Lung (tissue), 12 donors: ENCODE data around the gene ADCY1. TPM values are rescaled to one million over a fixed set of nuclear protein-coding genes. Genes with fewer than 3 reads are reported as not detected.

Source experiments
- ATAC-seq: fragments of 200-7000 bp; cut with Tn5 transposase; one replicate; pipeline ENCODE4 v1.9.1; 2020; ENCODE audit warnings: moderate number of reproducible peaks; ENCODE audit not compliant: insufficient read depth, low FRiP score
- DNase-seq, 3 donors: peaks; one replicate each; pipeline ENCODE4 v3.0.0-alpha.2; 2013 to 2017
- H3K27ac ChIP-seq, 2 donors: one replicate each; pipeline ENCODE4 v1.5.1; 2013; ENCODE audit warnings: mild to moderate bottlenecking in 2 of 2, moderate library complexity in 2 of 2, control low read depth in 1 of 2, inconsistent platforms in 1 of 2, low read depth in 1 of 2, low read length in 1 of 2
- H3K27me3 ChIP-seq, 3 donors: one replicate each; pipeline ENCODE4 v1.5.1; 2013; ENCODE audit warnings: low read length in 2 of 3; ENCODE audit not compliant: control insufficient read depth in 3 of 3, insufficient read depth in 3 of 3
- H3K36me3 ChIP-seq, 4 donors: one replicate each; pipeline ENCODE4 v1.5.1; 2013; ENCODE audit warnings: low read length in 4 of 4, mild to moderate bottlenecking in 1 of 4, moderate library complexity in 1 of 4; ENCODE audit not compliant: control insufficient read depth in 4 of 4, insufficient read depth in 4 of 4
- H3K4me1 ChIP-seq, 5 donors: one replicate each; pipeline ENCODE4 v1.5.1; 2013; ENCODE audit warnings: low read length in 5 of 5, mild to moderate bottlenecking in 2 of 5, moderate library complexity in 1 of 5; ENCODE audit not compliant: control insufficient read depth in 5 of 5, insufficient read depth in 5 of 5
- H3K4me3 ChIP-seq: one replicate; pipeline ENCODE4 v1.5.1; 2013; ENCODE audit warnings: mild to moderate bottlenecking, control low read depth, moderate library complexity
- H3K9ac ChIP-seq, 2 donors: one replicate each; pipeline ENCODE4 v1.5.1; 2013; ENCODE audit warnings: low read length in 2 of 2, control low read depth in 1 of 2; ENCODE audit not compliant: insufficient read depth in 1 of 2
- H3K9me3 ChIP-seq, 4 donors: one replicate each; pipeline ENCODE4 v1.5.1; 2013; ENCODE audit warnings: low read length in 3 of 4, mild to moderate bottlenecking in 1 of 4, moderate library complexity in 1 of 4; ENCODE audit not compliant: control insufficient read depth in 4 of 4, insufficient read depth in 3 of 4
- WGBS, 2 donors: extraction: QIAGEN DNeasy Blood & Tissue Kit; methylation state at CpG; one replicate each; pipeline ENCODE4 v1.1.7; 2013; 5-methylcytosine and 5-hydroxymethylcytosine counted together
- polyA plus RNA-seq, 2 donors: library from polyadenylated mRNA; stranded (reverse); fragments of 200-250 nt; gene quantifications; one replicate each; pipeline ENCODE4 v1.2.1, GENCODE V29; 2013
- total RNA-seq, 2 donors: library from RNA; depleted of rRNA in 1 of 2; stranded (reverse); fragments of >200 nt in 1 of 2; gene quantifications; one replicate each; pipeline ENCODE4 v1.2.1, GENCODE V29; 2014 to 2021
- TF ChIP-seq, protein P1 (sequence below): IDR thresholded peaks from 2 replicates; pipeline ENCODE4 v1.5.1; 2012; ENCODE audit warnings: mild to moderate bottlenecking; ENCODE audit errors: control extremely low read depth, extremely low read depth
- donor health status: control.
- donor health status: control.
- donor health status: Bipolar disorder and iron deficiency.
- donor health status: healthy.
- donor health status: DM: yes; HTN: yes; CAD: no.

ADCY1 gene
- total and polyA plus RNA-seq, 4 donors = 0.14 to 1.8 (median 0.28) TPM

DNA sequence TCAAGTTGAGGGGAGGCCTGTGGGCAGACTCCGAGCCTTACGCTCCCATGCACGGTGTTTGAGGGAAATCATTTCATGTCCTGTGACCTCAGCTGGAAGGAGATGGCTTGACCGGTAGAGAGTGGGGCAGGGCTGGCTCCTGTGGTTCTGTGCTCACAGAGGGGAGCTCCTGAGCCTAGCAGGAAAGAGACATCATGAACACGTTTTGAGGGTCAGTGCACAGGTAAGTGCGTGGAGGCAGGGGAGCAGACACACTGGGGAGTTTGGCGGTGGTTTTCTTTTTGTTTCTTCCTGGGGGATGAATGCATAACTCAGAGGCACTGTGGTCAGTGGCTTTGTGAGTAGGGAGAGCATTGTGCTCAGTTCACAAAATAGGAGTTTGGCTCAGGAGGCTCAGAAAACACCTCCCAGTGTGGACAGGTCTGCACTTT, 22.5 kb downstream of the ADCY1 start:
- no peak overlapping the region for H3K4me3 ChIP-seq
- no peaks in the 10 kb centered on the region for H3K36me3 ChIP-seq
- H3K4me1 ChIP-seq = peaks cover 0 to 14% (median 5%) of the 10 kb centered on the region in 5 donors
- TF ChIP-seq, protein P1, sequence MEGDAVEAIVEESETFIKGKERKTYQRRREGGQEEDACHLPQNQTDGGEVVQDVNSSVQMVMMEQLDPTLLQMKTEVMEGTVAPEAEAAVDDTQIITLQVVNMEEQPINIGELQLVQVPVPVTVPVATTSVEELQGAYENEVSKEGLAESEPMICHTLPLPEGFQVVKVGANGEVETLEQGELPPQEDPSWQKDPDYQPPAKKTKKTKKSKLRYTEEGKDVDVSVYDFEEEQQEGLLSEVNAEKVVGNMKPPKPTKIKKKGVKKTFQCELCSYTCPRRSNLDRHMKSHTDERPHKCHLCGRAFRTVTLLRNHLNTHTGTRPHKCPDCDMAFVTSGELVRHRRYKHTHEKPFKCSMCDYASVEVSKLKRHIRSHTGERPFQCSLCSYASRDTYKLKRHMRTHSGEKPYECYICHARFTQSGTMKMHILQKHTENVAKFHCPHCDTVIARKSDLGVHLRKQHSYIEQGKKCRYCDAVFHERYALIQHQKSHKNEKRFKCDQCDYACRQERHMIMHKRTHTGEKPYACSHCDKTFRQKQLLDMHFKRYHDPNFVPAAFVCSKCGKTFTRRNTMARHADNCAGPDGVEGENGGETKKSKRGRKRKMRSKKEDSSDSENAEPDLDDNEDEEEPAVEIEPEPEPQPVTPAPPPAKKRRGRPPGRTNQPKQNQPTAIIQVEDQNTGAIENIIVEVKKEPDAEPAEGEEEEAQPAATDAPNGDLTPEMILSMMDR = no peak
- WGBS, 2 donors = 91 to 98% methylated on average over 7 of the region's 7 CpGs
- H3K27me3 ChIP-seq = no peaks in the 10 kb centered on the region
- no peaks in the 10 kb centered on the region for H3K9me3 ChIP-seq
- no peak for DNase-seq
- no peak overlapping the region for H3K27ac ChIP-seq
- no peak for ATAC-seq
- no peak overlapping the region for H3K9ac ChIP-seq

DNA sequence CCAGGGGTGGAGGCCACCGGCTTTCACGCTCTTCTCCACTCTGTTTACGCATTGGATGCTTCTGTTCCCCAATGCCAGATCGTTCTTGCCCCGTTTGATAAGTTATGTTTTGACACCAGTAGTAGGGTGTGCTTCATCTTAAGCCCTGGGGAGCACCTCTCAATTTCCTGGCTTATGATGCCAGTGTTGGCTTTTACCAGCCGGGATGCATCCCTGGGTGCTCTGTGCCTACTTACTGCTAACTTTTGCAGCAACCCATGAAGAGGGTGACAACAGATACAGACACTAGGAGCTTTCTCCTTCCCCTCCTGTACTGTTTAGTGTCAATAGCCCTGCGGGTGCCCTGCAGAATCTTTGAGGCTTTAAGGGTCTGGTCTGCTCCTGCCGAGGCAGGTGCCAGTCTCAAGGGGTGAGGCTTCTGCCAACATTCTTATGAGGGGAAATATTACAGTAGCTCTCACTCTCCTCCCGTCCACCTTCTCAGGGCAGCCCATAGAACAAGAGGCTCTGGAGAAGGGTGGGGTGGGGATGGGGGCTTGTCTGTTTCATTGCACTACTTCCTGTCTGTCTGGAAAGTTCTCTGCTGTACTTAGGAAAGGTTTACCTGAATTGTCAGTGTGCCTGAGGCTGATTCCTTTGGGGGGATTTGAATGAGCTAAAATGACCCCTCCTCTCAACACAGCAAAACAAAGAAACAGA, 23.3 kb downstream of the ADCY1 start:
- 81 to 91% methylated on average over 9 of the region's 9 CpGs for WGBS, 2 donors
- Histone ChIP-seq H3K27me3 (no peaks in the 10 kb centered on the region), H3K27ac (no peak overlapping the region), H3K36me3 (no peaks in the 10 kb centered on the region), H3K4me3 (no peak overlapping the region), H3K9me3 (no peaks in the 10 kb centered on the region), H3K9ac (no peak overlapping the region), H3K4me1 (peaks cover 0 to 14% (median 5%) of the 10 kb centered on the region in 5 donors)
- TF ChIP-seq, protein P1 = no peak
- DNase-seq = no peak
- no peak for ATAC-seq

GRCh38 chr7:45598886-45599520, 24.8 kb downstream of the ADCY1 start:
- no peak for DNase-seq
- WGBS, 2 donors = 91 to 92% methylated on average over 14 of the region's 14 CpGs
- TF ChIP-seq, protein P1 = no peak

More at GRCh38 chr7:45598886-45599520, 24.8 kb downstream of the ADCY1 start:
- H3K36me3 ChIP-seq = no peaks in the 10 kb centered on the region
- no peak overlapping the region for H3K9ac ChIP-seq
- no peak for ATAC-seq
- H3K27me3 ChIP-seq = no peaks in the 10 kb centered on the region
- H3K27ac ChIP-seq = no peak overlapping the region
- no peaks in the 10 kb centered on the region for H3K9me3 ChIP-seq
- no peak overlapping the region for H3K4me3 ChIP-seq
- H3K4me1 ChIP-seq = peaks cover 0 to 14% (median under 1%) of the 10 kb centered on the region in 5 donors
